OCI-LY1 (cell line): ENCODE measurements around the gene POLR3E.

Experiments
- H2AFZ ChIP-seq: fragments of 200-600 bp; sonication (generic), shearing (Covaris generic); 2 replicates; pipeline ENCODE4 v1.6.0; 2014; ENCODE audit warnings: antibody characterized with exemption, mild to moderate bottlenecking, low read length
- H3F3A ChIP-seq: fragments of 200-600 bp; sonication (generic), shearing (Covaris generic); 2 replicates; pipeline ENCODE4 v1.6.0; 2014; ENCODE audit warnings: mild to moderate bottlenecking, antibody characterized with exemption, low read length, moderate library complexity; ENCODE audit not compliant: insufficient read depth
- H3K27ac ChIP-seq: fragments of 200-600 bp; sonication (generic); 2 replicates; pipeline ENCODE4 v1.5.1; 2014; ENCODE audit warnings: low read length, mixed run types, mild to moderate bottlenecking, low read depth; ENCODE audit not compliant: poor library complexity, severe bottlenecking
- H3K27me3 ChIP-seq: fragments of 200-600 bp; sonication (generic); 2 replicates; pipeline ENCODE4 v1.6.0; 2014; ENCODE audit warnings: antibody characterized with exemption, mild to moderate bottlenecking, low read length, moderate library complexity; ENCODE audit not compliant: insufficient read depth
- H3K36me3 ChIP-seq: fragments of 200-600 bp; sonication (generic); 2 replicates; pipeline ENCODE4 v1.6.1; 2014; ENCODE audit warnings: mild to moderate bottlenecking, antibody characterized with exemption, low read length, moderate library complexity, mixed read lengths; ENCODE audit not compliant: insufficient read depth
- H3K4me1 ChIP-seq: fragments of 200-600 bp; sonication (generic); 2 replicates; pipeline ENCODE4 v1.5.1; 2014; ENCODE audit warnings: mild to moderate bottlenecking, low read length, moderate library complexity; ENCODE audit not compliant: insufficient read depth, severe bottlenecking
- H3K4me2 ChIP-seq: fragments of 200-600 bp; sonication (generic), shearing (Covaris generic); 2 replicates; pipeline ENCODE4 v1.6.1; 2014; ENCODE audit warnings: low read length
- H3K4me3 ChIP-seq: fragments of 200-600 bp; sonication (generic); 2 replicates; pipeline ENCODE4 v1.5.1; 2014; ENCODE audit warnings: low read length, low read depth, mild to moderate bottlenecking, mixed read lengths; ENCODE audit not compliant: poor library complexity, severe bottlenecking
- H3K79me2 ChIP-seq: fragments of 200-600 bp; shearing (Covaris generic); 2 replicates; pipeline ENCODE4 v1.6.1; 2016; ENCODE audit warnings: mixed run types, low read length, mixed read lengths; ENCODE audit not compliant: insufficient read depth
- H3K9ac ChIP-seq: fragments of 200-600 bp; sonication (generic), shearing (Covaris generic); 2 replicates; pipeline ENCODE4 v1.6.1; 2014; ENCODE audit warnings: mild to moderate bottlenecking, low read length, mixed read lengths
- H3K9me2 ChIP-seq: fragments of 200-600 bp; sonication (generic), shearing (Covaris generic); 2 replicates; pipeline ENCODE4 v1.6.1; 2014; ENCODE audit warnings: low read depth, mild to moderate bottlenecking, low read length, mixed read lengths
- H3K9me3 ChIP-seq: fragments of 200-600 bp; shearing (Covaris generic); 2 replicates; pipeline ENCODE4 v1.6.1; 2014; ENCODE audit warnings: low read length, mixed read lengths
- H4K20me1 ChIP-seq: fragments of 200-600 bp; sonication (generic), shearing (Covaris generic); 2 replicates; pipeline ENCODE4 v1.6.0; 2016; ENCODE audit warnings: mild to moderate bottlenecking, low read length; ENCODE audit not compliant: insufficient read depth
- EZH2 ChIP-seq: fragments of 200-600 bp; sonication (generic), shearing (Covaris generic); IDR thresholded peaks from 2 replicates; pipeline ENCODE4 v1.8.0; 2017; ENCODE audit warnings: borderline replicate concordance, mixed run types, mild to moderate bottlenecking, antibody characterized with exemption, low read length, moderate library complexity, mixed read lengths
- TF ChIP-seq, protein P1 (sequence below): fragments of 200-600 bp; sonication (generic), shearing (Covaris generic); IDR thresholded peaks from 2 replicates; pipeline ENCODE4 v1.5.1; 2017; ENCODE audit warnings: mild to moderate bottlenecking, antibody characterized with exemption, low read length, moderate library complexity, mixed read lengths

The POLR3E gene

GRCh38 chr16:22302776-22303363 lies 5.7 kb downstream of the POLR3E start:
- Histone ChIP-seq H3K79me2 (peaks cover 31% of the 10 kb centered on the region), H4K20me1 (no peaks in the 10 kb centered on the region), H3K9me3 (no peaks in the 10 kb centered on the region), H2AFZ (no peak overlapping the region), H3F3A (no peaks in the 10 kb centered on the region), H3K9ac (no peak overlapping the region), H3K4me2 (no peak overlapping the region), H3K36me3 (peaks cover 56% of the 10 kb centered on the region), H3K4me1 (peaks cover 18% of the 10 kb centered on the region), H3K9me2 (no peaks in the 10 kb centered on the region), H3K4me3 (no peak overlapping the region), H3K27me3 (no peaks in the 10 kb centered on the region), H3K27ac (no peak overlapping the region)
- TF ChIP-seq EZH2: no peak
- TF ChIP-seq, protein P1, sequence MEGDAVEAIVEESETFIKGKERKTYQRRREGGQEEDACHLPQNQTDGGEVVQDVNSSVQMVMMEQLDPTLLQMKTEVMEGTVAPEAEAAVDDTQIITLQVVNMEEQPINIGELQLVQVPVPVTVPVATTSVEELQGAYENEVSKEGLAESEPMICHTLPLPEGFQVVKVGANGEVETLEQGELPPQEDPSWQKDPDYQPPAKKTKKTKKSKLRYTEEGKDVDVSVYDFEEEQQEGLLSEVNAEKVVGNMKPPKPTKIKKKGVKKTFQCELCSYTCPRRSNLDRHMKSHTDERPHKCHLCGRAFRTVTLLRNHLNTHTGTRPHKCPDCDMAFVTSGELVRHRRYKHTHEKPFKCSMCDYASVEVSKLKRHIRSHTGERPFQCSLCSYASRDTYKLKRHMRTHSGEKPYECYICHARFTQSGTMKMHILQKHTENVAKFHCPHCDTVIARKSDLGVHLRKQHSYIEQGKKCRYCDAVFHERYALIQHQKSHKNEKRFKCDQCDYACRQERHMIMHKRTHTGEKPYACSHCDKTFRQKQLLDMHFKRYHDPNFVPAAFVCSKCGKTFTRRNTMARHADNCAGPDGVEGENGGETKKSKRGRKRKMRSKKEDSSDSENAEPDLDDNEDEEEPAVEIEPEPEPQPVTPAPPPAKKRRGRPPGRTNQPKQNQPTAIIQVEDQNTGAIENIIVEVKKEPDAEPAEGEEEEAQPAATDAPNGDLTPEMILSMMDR: no peak

DNA sequence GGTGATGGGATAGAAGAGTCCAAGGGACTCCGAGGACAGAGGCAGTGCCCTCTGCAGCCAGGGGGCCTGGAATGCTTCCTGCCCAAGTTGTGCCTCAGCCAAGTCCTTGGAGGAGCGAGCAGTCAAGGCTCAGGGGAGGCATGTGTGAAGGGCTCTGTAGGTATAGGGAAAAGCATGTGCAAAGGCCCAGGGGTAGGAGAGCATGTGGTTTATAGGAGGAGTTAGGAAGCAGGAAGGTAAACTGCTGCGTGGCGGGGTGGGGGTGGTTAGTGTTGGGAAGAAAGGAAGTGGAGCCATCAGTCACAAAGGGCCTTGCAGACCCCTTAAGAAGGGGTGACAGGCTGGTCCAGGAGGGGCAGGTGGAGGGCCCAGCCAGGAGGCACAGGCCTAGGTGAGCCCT lies 7.2 kb downstream of the POLR3E start:
- no peak overlapping the region for H3K4me2 ChIP-seq
- H3F3A ChIP-seq: no peaks in the 10 kb centered on the region
- no peaks in the 10 kb centered on the region for H4K20me1 ChIP-seq
- H3K4me3 ChIP-seq: no peak overlapping the region
- H3K27me3 ChIP-seq: no peaks in the 10 kb centered on the region
- H3K9me3 ChIP-seq: no peaks in the 10 kb centered on the region
- peaks cover 72% of the 10 kb centered on the region for H3K36me3 ChIP-seq
- H3K9ac ChIP-seq: no peak overlapping the region
- peaks cover 10% of the 10 kb centered on the region for H3K4me1 ChIP-seq
- no peak overlapping the region for H3K27ac ChIP-seq
- H3K9me2 ChIP-seq: no peaks in the 10 kb centered on the region
- TF ChIP-seq, protein P1: no peak
- TF ChIP-seq EZH2: no peak
- no peak overlapping the region for H2AFZ ChIP-seq
- peaks cover 23% of the 10 kb centered on the region for H3K79me2 ChIP-seq

DNA sequence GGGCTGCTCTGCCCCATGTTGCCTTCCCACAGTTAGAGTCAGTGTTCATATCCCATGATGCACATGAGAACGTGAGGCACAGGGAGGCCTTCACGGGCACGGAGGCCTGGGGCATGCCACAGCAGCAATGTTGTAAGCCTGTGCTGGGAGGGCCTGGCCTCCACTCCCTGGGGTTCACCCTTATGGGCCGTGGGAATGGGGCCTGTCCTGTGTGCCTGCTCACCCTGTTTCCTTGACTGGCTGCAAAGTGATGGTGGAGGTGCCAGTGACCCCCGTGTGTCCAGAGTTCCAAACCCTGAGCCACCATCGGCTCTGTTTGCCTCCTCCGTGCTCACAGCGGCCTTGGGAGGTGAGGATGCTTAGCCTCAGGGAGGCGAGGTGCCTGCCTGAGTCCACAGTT lies 9.6 kb downstream of the POLR3E start:
- no peak overlapping the region for H3K27ac ChIP-seq
- no peaks in the 10 kb centered on the region for H3K9me2 ChIP-seq
- H3K9ac ChIP-seq: no peak overlapping the region
- peaks cover 6% of the 10 kb centered on the region; the same call in 1 of the 2 replicates for H3K79me2 ChIP-seq
- no peak overlapping the region for H2AFZ ChIP-seq
- no peaks in the 10 kb centered on the region for H3K4me1 ChIP-seq
- peaks cover 86% of the 10 kb centered on the region for H3K36me3 ChIP-seq
- no peaks in the 10 kb centered on the region for H3K9me3 ChIP-seq
- TF ChIP-seq EZH2: no peak
- TF ChIP-seq, protein P1: no peak
- H3K4me3 ChIP-seq: no peak overlapping the region
- H4K20me1 ChIP-seq: no peaks in the 10 kb centered on the region
- no peaks in the 10 kb centered on the region for H3K27me3 ChIP-seq
- H3K4me2 ChIP-seq: no peak overlapping the region
- no peaks in the 10 kb centered on the region for H3F3A ChIP-seq
